ENCODE results near the gene DENND1C. TPM values are rescaled to one million over a fixed set of nuclear protein-coding genes. Genes with fewer than 3 reads are reported as not detected.
A peak's percentile ranks its signal among the peaks of the same experiment; 100 is the strongest.

Gene DENND1C
- total and polyA plus RNA-seq, 9 of the 15 experiments (the other 6 are each of a cell fraction or from before 2014, with no cell fraction given), result 0.03 to 1.2 (median 0.32) TPM; not detected in 1

DNA sequence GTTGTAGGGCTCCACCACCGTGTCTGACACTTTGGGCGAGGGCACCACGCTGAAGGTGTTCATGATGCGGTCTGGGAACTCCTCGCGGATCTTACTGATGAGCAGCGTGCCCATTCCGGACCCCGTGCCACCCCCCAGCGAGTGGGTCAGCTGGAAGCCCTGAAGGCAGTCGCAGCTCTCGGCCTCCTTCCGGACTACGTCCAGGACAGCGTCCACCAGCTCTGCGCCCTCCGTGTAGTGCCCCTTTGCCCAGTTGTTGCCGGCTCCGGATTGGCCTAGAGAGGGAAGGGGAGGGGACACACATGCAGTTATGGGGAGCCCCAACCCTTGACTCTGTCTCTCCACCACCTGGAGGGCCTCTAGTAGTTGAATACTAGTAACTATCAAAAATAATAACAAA is 14.4 kb upstream of the DENND1C start (continued):
- TF ChIP-seq, protein P1, sequence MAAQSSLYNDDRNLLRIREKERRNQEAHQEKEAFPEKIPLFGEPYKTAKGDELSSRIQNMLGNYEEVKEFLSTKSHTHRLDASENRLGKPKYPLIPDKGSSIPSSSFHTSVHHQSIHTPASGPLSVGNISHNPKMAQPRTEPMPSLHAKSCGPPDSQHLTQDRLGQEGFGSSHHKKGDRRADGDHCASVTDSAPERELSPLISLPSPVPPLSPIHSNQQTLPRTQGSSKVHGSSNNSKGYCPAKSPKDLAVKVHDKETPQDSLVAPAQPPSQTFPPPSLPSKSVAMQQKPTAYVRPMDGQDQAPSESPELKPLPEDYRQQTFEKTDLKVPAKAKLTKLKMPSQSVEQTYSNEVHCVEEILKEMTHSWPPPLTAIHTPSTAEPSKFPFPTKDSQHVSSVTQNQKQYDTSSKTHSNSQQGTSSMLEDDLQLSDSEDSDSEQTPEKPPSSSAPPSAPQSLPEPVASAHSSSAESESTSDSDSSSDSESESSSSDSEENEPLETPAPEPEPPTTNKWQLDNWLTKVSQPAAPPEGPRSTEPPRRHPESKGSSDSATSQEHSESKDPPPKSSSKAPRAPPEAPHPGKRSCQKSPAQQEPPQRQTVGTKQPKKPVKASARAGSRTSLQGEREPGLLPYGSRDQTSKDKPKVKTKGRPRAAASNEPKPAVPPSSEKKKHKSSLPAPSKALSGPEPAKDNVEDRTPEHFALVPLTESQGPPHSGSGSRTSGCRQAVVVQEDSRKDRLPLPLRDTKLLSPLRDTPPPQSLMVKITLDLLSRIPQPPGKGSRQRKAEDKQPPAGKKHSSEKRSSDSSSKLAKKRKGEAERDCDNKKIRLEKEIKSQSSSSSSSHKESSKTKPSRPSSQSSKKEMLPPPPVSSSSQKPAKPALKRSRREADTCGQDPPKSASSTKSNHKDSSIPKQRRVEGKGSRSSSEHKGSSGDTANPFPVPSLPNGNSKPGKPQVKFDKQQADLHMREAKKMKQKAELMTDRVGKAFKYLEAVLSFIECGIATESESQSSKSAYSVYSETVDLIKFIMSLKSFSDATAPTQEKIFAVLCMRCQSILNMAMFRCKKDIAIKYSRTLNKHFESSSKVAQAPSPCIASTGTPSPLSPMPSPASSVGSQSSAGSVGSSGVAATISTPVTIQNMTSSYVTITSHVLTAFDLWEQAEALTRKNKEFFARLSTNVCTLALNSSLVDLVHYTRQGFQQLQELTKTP (IDR thresholded peaks at IDR 0.05; ENCODE audit: low read depth in 1 of 2, partially characterized antibody in 2 of 2), result no peak
- TF ChIP-seq TAF1 (IDR thresholded peaks at IDR 0.05; ENCODE audit: control insufficient read depth, extremely low read depth, insufficient read depth, low read length, severe bottlenecking) (no peak), MBD2 (IDR thresholded peaks at IDR 0.05; ENCODE audit: borderline replicate concordance, low read depth) (no peak)

DNA sequence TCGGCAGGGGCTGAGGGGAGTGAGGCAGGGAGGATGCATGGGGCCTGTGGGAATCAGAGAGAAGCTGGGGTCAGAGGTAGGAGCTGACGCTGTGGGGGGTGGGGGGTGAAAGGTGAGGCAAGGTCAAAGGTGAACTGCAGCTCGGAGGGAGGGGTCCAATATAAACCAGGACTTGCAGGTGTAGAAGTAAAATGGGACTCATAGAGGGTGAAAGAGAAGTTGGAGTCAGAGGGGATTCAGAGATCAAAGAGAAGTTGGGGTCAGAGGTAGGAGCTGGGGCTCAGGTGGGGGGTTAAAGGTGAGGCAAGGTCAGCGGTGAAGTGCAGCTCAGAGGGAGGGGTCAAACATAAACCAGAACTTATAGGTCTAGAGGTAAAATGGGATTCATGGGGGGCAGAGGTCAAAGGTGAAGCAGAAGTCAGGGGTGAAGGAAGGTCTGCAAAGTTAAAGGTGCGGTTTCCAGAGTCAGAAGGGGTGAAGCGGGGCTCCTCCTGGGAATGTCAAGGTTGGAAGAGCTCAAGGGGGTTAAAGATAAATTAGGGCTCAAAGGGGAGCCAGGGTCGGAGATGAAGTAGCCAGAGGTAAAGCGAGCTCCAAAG is 12.9 kb upstream of the DENND1C start:
- in situ Hi-C loops (cut with MboI), result no loop called here

More for the DNA sequence above, 12.9 kb upstream of the DENND1C start:
- Histone ChIP-seq H3K27ac (ENCODE audit: extremely low read depth, low read depth, low read length) (no peak overlapping the region), H3K27me3 (ENCODE audit: control insufficient read depth in 2 of 2, insufficient read depth in 2 of 2, low read length in 2 of 2) (no peaks in the 10 kb centered on the region), H3K9ac (ENCODE audit: insufficient read depth in 1 of 2, low read depth in 2 of 2, low read length in 2 of 2) (no peak overlapping the region; a peak in 1 of 4 replicates), H3K79me2 (ENCODE audit: control insufficient read depth, insufficient read depth, low read length) (no peaks in the 10 kb centered on the region), H3K4me2 (ENCODE audit: insufficient read depth, low read length) (no peak overlapping the region), H3K9me3 (replicated peaks; ENCODE audit: control insufficient read depth, insufficient read depth, low read depth, low read length) (no peaks in the 10 kb centered on the region; the same call in 1 of the 2 replicates), H3K4me1 (replicated peaks in 1 of 2; ENCODE audit: control insufficient read depth in 2 of 2, insufficient read depth in 2 of 2, low read length in 2 of 2) (peaks cover 0 to 11% of the 10 kb centered on the region in 2 experiments; a peak in 3 of 5 replicates), H2AFZ (ENCODE audit: low read depth, low read length) (no peak overlapping the region), H3K9me1 (ENCODE audit: control insufficient read depth, insufficient read depth, low read length) (peaks cover 5% of the 10 kb centered on the region), H4K20me1 (replicated peaks; ENCODE audit: control insufficient read depth, insufficient read depth, low read length) (no peaks in the 10 kb centered on the region), H3K36me3 (ENCODE audit: control insufficient read depth, insufficient read depth, low read length) (no peaks in the 10 kb centered on the region), H3K4me3 (no peak overlapping the region)
- intact Hi-C loops (cut with micrococcal nuclease), result no loop called here
- 42% methylated on average over 8 of the region's 8 CpGs for WGBS (ENCODE audit: insufficient coverage, low coverage, missing lambda C conversion rate)
- FAIRE-seq, result no peak
- BruUV-seq (replicated peaks), result no TSS peak
- DNase-seq (ENCODE audit: extremely low read depth in 1 of 4, low spot score in 3 of 4), result no peak
- ATAC-seq, result no peak
- ChIA-PET POLR2A (interaction anchor here (0.6 kb wide), 1 partner anchor 38 kb away, joined by 3 read pairs; no protein-coding TSS in a partner anchor), CTCF (ENCODE audit: low intra/inter-chr PET ratio) (no interaction called here)
- TF ChIP-seq, protein P2, sequence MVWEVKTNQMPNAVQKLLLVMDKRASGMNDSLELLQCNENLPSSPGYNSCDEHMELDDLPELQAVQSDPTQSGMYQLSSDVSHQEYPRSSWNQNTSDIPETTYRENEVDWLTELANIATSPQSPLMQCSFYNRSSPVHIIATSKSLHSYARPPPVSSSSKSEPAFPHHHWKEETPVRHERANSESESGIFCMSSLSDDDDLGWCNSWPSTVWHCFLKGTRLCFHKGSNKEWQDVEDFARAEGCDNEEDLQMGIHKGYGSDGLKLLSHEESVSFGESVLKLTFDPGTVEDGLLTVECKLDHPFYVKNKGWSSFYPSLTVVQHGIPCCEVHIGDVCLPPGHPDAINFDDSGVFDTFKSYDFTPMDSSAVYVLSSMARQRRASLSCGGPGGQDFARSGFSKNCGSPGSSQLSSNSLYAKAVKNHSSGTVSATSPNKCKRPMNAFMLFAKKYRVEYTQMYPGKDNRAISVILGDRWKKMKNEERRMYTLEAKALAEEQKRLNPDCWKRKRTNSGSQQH (CRISPR knock-in tag; IDR thresholded peaks at IDR 0.05), result no peak
- TF ChIP-seq NR2C1 (IDR thresholded peaks at IDR 0.05), result peak; percentile 84
- TF ChIP-seq NR2C1 (tag; IDR thresholded peaks at IDR 0.05), result peak; percentile 60
- no peak for TF ChIP-seq NR2C2 (CRISPR knock-in tag; IDR thresholded peaks at IDR 0.05)
- TF ChIP-seq NR2C2 (tag; IDR thresholded peaks at IDR 0.05), result peak; percentile 63

Measured in K562 (cell line).